Measurements from ENCODE around the gene HSBP1L1.
A peak's percentile ranks its signal among the peaks of the same experiment; 100 is the strongest.
"Not testable (repeated sequence)": the region's sequence is repeated elsewhere in the genome, so short reads cannot be mapped to it uniquely, and the experiment has no call there.

HSBP1L1 gene

GRCh38 chr18:79988451-79989194, 24.2 kb downstream of the HSBP1L1 start, which contains the start of gene TXNL4A:
TSS of gene TXNL4A (minus strand) at chr18:79988563. CDS start at chr18:79988392, 171 bp downstream.
- Histone ChIP-seq H3K36me3 (ENCODE audit: low read length) (peaks cover 3% of the 10 kb centered on the region), H3K4me3 (ENCODE audit: insufficient read depth, low read length, poor library complexity, severe bottlenecking) (peak within 1 kb of the TSS; percentile 91), H3K9me3 (ENCODE audit: insufficient read depth, low read length) (no peaks in the 10 kb centered on the region), H3K9me2 (replicated peaks; ENCODE audit: insufficient read depth, low read length) (no peaks in the 10 kb centered on the region), H3K27ac (ENCODE audit: low read depth, low read length) (peak within 1 kb of the TSS; percentile 66), H3K79me2 (ENCODE audit: insufficient read depth, low read length) (peaks cover 46% of the 10 kb centered on the region), H3K9ac (ENCODE audit: low read length) (peak within 1 kb of the TSS; percentile 93), H3F3A (ENCODE audit: insufficient read depth) (no peaks in the 10 kb centered on the region), H3K4me2 (ENCODE audit: low read depth, low read length, poor library complexity, severe bottlenecking) (peak within 1 kb of the TSS; percentile 81), H2AFZ (ENCODE audit: low read depth, low read length, severe bottlenecking) (peak within 1 kb of the TSS; percentile 97), H3K27me3 (ENCODE audit: low read length) (no peaks in the 10 kb centered on the region), H4K20me1 (ENCODE audit: low read depth, low read length) (peaks cover 27% of the 10 kb centered on the region; the same call in 1 of the 2 replicates)
- TF ChIP-seq CTCF (IDR thresholded peaks at IDR 0.05; ENCODE audit: insufficient read depth, low read length, poor library complexity, severe bottlenecking) (no peak), EZH2phosphoT487 (conservative IDR thresholded peaks at IDR 0.05; ENCODE audit: low read length) (no peak)

- Histone ChIP-seq H3K4me2 (ENCODE audit: low read depth, low read length, poor library complexity, severe bottlenecking) (peak overlapping the region; percentile 81), H3K27ac (ENCODE audit: low read depth, low read length) (no peak overlapping the region), H3K9ac (ENCODE audit: low read length) (peak overlapping the region; percentile 93; the same call in 1 of the 2 replicates), H3K79me2 (ENCODE audit: insufficient read depth, low read length) (peaks cover 41% of the 10 kb centered on the region), H3K27me3 (ENCODE audit: low read length) (no peaks in the 10 kb centered on the region), H3K4me3 (ENCODE audit: insufficient read depth, low read length, poor library complexity, severe bottlenecking) (peak overlapping the region; percentile 91), H3F3A (ENCODE audit: insufficient read depth) (no peaks in the 10 kb centered on the region), H3K9me2 (replicated peaks; ENCODE audit: insufficient read depth, low read length) (no peaks in the 10 kb centered on the region), H3K9me3 (ENCODE audit: insufficient read depth, low read length) (no peaks in the 10 kb centered on the region), H2AFZ (ENCODE audit: low read depth, low read length, severe bottlenecking) (no peak overlapping the region), H4K20me1 (ENCODE audit: low read depth, low read length) (peaks cover 24% of the 10 kb centered on the region; the same call in 1 of the 2 replicates), H3K36me3 (ENCODE audit: low read length) (peaks cover 3% of the 10 kb centered on the region)
- TF ChIP-seq CTCF (IDR thresholded peaks at IDR 0.05; ENCODE audit: insufficient read depth, low read length, poor library complexity, severe bottlenecking) (no peak), EZH2phosphoT487 (conservative IDR thresholded peaks at IDR 0.05; ENCODE audit: low read length) (no peak)
Measured at GRCh38 chr18:79989195-79989497, 24.7 kb downstream of the HSBP1L1 start.

- H3K9ac ChIP-seq (ENCODE audit: low read length) = no peak overlapping the region
- H3K36me3 ChIP-seq (ENCODE audit: low read length) = no peaks in the 10 kb centered on the region; the same call in 1 of the 2 replicates
- peaks cover 17% of the 10 kb centered on the region for H3K79me2 ChIP-seq (ENCODE audit: insufficient read depth, low read length)
Measured at GRCh38 chr18:79991494-79991893, 27.1 kb downstream of the HSBP1L1 start.

GRCh38 chr18:79999701-80000100, 35.3 kb downstream of the HSBP1L1 start:
- H2AFZ ChIP-seq (ENCODE audit: low read depth, low read length, severe bottlenecking); H3K36me3 ChIP-seq (ENCODE audit: low read length); H3K27me3 ChIP-seq (ENCODE audit: low read length); H3K79me2 ChIP-seq (ENCODE audit: insufficient read depth, low read length); H3K27ac ChIP-seq (ENCODE audit: low read depth, low read length); H3K4me3 ChIP-seq (ENCODE audit: insufficient read depth, low read length, poor library complexity, severe bottlenecking); H4K20me1 ChIP-seq (ENCODE audit: low read depth, low read length); H3K4me2 ChIP-seq (ENCODE audit: low read depth, low read length, poor library complexity, severe bottlenecking); H3K9me2 ChIP-seq (replicated peaks; ENCODE audit: insufficient read depth, low read length); H3K9ac ChIP-seq (ENCODE audit: low read length); H3F3A ChIP-seq (ENCODE audit: insufficient read depth): not testable (repeated sequence)
- peaks cover 19% of the 10 kb centered on the region; the same call in 1 of the 2 replicates for H3K9me3 ChIP-seq (ENCODE audit: insufficient read depth, low read length)

More at GRCh38 chr18:79991494-79991893, 27.1 kb downstream of the HSBP1L1 start:
- TF ChIP-seq EZH2phosphoT487 (conservative IDR thresholded peaks at IDR 0.05; ENCODE audit: low read length) = no peak
- no peak for TF ChIP-seq CTCF (IDR thresholded peaks at IDR 0.05; ENCODE audit: insufficient read depth, low read length, poor library complexity, severe bottlenecking)
- H3K4me2 ChIP-seq (ENCODE audit: low read depth, low read length, poor library complexity, severe bottlenecking) = no peak overlapping the region
- H4K20me1 ChIP-seq (ENCODE audit: low read depth, low read length) = peaks cover 12% of the 10 kb centered on the region; the same call in 1 of the 2 replicates
- H2AFZ ChIP-seq (ENCODE audit: low read depth, low read length, severe bottlenecking) = no peak overlapping the region
- H3K4me3 ChIP-seq (ENCODE audit: insufficient read depth, low read length, poor library complexity, severe bottlenecking) = no peak overlapping the region
- H3K27ac ChIP-seq (ENCODE audit: low read depth, low read length) = no peak overlapping the region
- H3K9me2 ChIP-seq (replicated peaks; ENCODE audit: insufficient read depth, low read length) = no peaks in the 10 kb centered on the region
- no peaks in the 10 kb centered on the region for H3K9me3 ChIP-seq (ENCODE audit: insufficient read depth, low read length)
- H3F3A ChIP-seq (ENCODE audit: insufficient read depth) = no peaks in the 10 kb centered on the region
- no peaks in the 10 kb centered on the region for H3K27me3 ChIP-seq (ENCODE audit: low read length)

Data from SU-DHL-6 (cell line).